ENCODE results near the gene PIP5KL1.

The PIP5KL1 gene

DNA sequence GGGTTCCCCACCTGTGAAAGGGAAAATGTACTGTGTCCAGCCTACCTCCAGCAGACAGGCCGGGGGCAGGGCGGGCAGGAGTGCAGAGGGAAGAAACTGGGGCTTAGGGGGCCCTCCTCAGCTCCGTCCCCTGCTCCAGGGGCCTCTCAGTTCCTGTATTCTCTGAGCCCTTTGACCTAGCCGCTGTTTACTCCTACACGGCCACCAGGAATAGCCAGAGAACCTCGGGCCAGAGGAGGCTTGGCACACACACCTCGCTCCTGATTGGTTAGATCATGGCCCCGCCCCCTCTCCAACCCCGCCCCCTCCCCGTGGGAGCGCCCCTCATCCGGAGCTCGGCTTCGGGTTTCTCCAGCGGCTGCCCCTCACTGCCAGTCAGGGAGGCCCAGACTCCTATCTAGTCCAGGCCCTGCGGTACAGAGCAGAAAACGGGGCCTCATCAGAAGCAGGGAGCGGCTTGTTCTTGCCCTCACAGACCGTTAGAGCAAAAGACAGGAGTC, 33.3 kb downstream of the PIP5KL1 start:
- H3K4me2 ChIP-seq = peak overlapping the region; percentile 89

DNA sequence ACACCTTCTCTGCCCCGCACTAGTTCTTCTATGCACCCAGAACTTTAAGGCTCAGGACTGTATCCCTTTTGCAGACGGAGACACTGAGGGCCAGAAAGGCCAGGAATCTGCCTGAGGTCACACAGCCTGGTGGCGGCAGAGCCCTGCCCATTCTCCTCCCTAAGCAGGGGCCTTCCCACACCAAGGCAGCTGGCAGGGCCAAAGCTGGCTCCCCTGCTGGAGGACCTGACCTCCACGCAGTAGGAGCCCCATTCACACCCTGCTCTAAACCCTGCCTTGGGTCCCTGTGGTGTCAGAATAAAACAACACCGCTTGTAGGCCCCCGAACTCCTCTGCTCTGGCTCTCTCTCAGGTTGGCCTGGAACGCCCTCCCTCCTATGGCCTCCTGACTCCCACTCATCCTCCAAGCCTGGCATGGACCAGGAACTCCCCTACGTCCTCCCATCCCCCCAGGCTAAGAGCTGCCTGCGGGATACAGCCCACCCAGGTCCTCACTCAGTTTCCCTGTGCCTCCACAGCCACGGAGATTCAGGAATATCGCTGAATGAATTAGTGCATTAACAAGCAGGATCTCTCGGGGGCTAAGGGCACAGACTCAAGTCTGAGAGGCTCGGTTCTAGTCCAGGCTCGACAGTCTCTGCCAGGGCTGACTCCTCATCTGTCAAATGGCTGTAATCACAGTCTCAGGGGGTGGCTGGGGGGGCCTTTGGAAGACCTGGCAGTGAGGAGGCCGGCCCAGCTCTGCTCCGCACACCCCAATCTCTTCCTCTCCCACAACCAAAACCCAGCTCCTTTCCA, 34.0 kb downstream of the PIP5KL1 start:
- peaks cover 16% of the 10 kb centered on the region for H3K9me3 ChIP-seq
- no peak for TF ChIP-seq Cebpa-rat (IDR thresholded peaks at IDR 0.05)
- H3K4me3 ChIP-seq = 0 out of 2 replicates have a peak overlapping the region, but pooled peaks have one; percentile 28
- peak overlapping the region; percentile 51 for H3K27ac ChIP-seq
- H3K36me3 ChIP-seq = peaks cover 53% of the 10 kb centered on the region
- peak overlapping the region; percentile 35; the same call in 1 of the 2 replicates for H3K9ac ChIP-seq
- peaks cover 46% of the 10 kb centered on the region for H3K4me1 ChIP-seq
- peak overlapping the region; percentile 89 for H3K4me2 ChIP-seq
- H4K20me1 ChIP-seq = peaks cover 42% of the 10 kb centered on the region
- no peaks in the 10 kb centered on the region for H3K27me3 ChIP-seq

More for the DNA sequence above, 33.3 kb downstream of the PIP5KL1 start:
- Histone ChIP-seq H3K4me1 (peaks cover 52% of the 10 kb centered on the region), H4K20me1 (peaks cover 42% of the 10 kb centered on the region), H3K27me3 (no peaks in the 10 kb centered on the region), H3K4me3 (peak overlapping the region; percentile 84), H3K27ac (peak overlapping the region; percentile 51), H3K9ac (peak overlapping the region; percentile 58), H3K9me3 (peaks cover 16% of the 10 kb centered on the region), H3K36me3 (peaks cover 48% of the 10 kb centered on the region)
- no peak for TF ChIP-seq Cebpa-rat (IDR thresholded peaks at IDR 0.05)

DNA sequence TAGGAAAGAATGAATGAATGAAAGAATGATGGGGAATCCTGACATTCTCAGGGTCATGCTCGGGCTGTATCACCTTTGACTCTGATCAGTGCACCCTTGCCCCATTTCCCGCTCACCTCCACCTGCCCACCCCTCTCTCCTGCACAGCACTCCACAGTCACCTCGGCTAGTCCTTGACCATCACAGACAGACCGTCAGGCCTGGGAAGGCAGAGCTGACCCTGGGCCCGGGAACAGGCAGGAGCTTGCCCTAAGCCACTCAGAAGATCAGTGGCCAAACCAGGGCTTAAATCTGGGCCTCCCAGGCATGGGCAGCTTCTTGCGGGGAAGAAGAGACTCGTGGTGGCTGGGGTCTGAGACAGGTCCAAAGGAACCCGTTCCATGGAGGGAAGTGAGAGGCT, 34.8 kb downstream of the PIP5KL1 start:
- Histone ChIP-seq H3K36me3 (peaks cover 59% of the 10 kb centered on the region), H3K9me3 (peaks cover 16% of the 10 kb centered on the region), H3K27me3 (no peaks in the 10 kb centered on the region), H3K4me2 (no peak overlapping the region), H3K27ac (peak overlapping the region; percentile 51; the same call in 1 of the 2 replicates), H4K20me1 (peaks cover 42% of the 10 kb centered on the region), H3K9ac (no peak overlapping the region), H3K4me3 (no peak overlapping the region), H3K4me1 (peaks cover 38% of the 10 kb centered on the region)
- TF ChIP-seq Cebpa-rat (IDR thresholded peaks at IDR 0.05) = no peak

DNA sequence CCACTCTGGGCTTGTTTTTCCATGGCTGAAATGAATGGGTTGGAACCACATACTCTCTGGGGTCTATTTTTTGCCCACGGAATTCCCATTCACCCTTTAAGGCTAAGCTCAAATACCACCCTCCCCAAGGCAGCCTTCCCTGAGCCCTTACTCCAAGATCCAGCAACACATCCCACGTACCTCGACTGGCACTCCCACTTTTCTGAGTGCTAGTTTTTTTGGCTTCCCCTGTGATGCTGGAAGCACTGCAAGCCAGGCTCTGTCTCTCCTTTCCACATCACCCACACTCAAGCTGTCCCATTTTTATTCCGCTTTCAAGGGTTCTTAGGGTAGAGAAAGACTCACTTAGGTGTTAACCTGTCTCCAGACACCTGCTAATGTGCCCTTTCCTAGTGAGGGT, 37.2 kb downstream of the PIP5KL1 start:
- H3K27me3 ChIP-seq = no peaks in the 10 kb centered on the region
- TF ChIP-seq Cebpa-rat (IDR thresholded peaks at IDR 0.05) = no peak
- no peak overlapping the region for H3K27ac ChIP-seq
- H4K20me1 ChIP-seq = peaks cover 39% of the 10 kb centered on the region
- H3K36me3 ChIP-seq = peaks cover 76% of the 10 kb centered on the region
- H3K4me3 ChIP-seq = no peak overlapping the region
- no peak overlapping the region for H3K9ac ChIP-seq
- peaks cover 16% of the 10 kb centered on the region for H3K9me3 ChIP-seq
- peaks cover 41% of the 10 kb centered on the region for H3K4me1 ChIP-seq
- no peak overlapping the region for H3K4me2 ChIP-seq

DNA sequence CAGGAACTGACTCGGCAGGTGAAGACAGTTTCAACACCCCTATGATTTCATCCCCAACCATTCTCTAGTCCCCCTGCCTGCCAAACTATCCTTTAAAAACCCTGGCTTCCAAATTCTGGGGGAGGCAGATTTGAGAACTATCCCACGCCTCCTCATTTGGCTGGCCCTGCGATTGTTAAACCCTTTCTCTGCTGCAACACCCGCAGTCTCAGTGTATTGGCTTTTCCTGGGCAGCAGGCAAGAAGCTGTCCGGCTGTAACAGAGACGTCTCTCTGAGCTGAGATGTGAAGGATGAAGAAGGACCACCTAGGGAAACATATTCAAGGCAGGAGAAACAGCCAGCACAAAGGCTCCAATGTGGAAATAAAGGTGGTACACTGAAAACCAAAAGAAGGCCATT, 37.7 kb downstream of the PIP5KL1 start:
- H3K27ac ChIP-seq = no peak overlapping the region
- peaks cover 76% of the 10 kb centered on the region for H3K36me3 ChIP-seq
- H3K9ac ChIP-seq = no peak overlapping the region
- H3K4me1 ChIP-seq = peaks cover 41% of the 10 kb centered on the region
- TF ChIP-seq Cebpa-rat (IDR thresholded peaks at IDR 0.05) = no peak
- H4K20me1 ChIP-seq = peaks cover 33% of the 10 kb centered on the region
- H3K4me3 ChIP-seq = no peak overlapping the region
- H3K27me3 ChIP-seq = no peaks in the 10 kb centered on the region
- H3K4me2 ChIP-seq = no peak overlapping the region
- H3K9me3 ChIP-seq = peaks cover 16% of the 10 kb centered on the region

DNA sequence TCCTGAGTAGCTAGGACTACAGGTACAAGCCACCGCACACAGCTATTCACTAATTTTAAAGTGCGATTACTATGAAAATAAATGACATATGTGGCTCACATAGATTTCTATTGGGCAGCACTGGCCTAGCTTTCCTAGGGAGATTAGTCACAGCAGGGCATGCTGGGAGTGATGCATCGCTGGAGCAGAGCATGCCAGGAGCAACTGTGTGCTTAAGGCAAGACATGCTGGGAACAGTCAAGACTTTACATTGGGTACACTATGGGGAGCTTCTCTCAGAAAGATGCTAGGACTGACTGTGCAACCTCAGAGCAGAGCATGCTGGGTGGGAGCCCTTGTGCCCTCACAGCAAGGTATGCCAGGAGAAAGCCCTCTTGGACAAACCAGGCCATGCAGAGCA, 40.5 kb downstream of the PIP5KL1 start:
- no peak overlapping the region for H3K4me3 ChIP-seq
- peaks cover 66% of the 10 kb centered on the region for H3K36me3 ChIP-seq
- peaks cover 53% of the 10 kb centered on the region for H3K4me1 ChIP-seq
- TF ChIP-seq Cebpa-rat (IDR thresholded peaks at IDR 0.05) = no peak
- no peak overlapping the region for H3K27ac ChIP-seq
- no peak overlapping the region for H3K4me2 ChIP-seq
- H3K27me3 ChIP-seq = no peaks in the 10 kb centered on the region
- H4K20me1 ChIP-seq = 0 out of 2 replicates have a peak, but pooled peaks cover 7% of the 10 kb centered on the region
- peaks cover 16% of the 10 kb centered on the region for H3K9me3 ChIP-seq
- H3K9ac ChIP-seq = no peak overlapping the region

DNA sequence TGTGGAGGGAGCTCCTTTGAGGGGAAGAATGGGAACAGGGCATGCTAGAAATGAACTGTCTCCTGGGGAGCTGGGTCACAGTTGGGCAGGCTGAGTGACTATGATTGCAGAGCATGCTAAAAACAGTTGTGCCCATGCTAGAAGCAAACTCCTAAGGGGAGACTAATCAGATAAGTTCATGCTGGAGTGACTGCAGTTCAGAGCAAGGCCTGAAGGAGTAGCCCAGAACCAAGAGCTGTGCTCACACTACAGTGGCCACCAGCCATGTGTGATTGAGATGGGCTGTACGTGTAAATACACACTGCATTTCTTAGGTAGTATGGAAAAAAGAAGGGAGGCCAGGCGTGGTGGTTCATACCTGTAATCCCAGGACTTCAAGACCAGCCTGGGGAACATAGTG, 42.8 kb downstream of the PIP5KL1 start:
- TF ChIP-seq Cebpa-rat (IDR thresholded peaks at IDR 0.05) = no peak
- Histone ChIP-seq H3K4me3 (no peak overlapping the region), H3K36me3 (peaks cover 43% of the 10 kb centered on the region), H3K9me3 (peaks cover 1% of the 10 kb centered on the region; the same call in 1 of the 2 replicates), H3K27me3 (no peaks in the 10 kb centered on the region), H3K4me1 (peaks cover 76% of the 10 kb centered on the region), H3K9ac (peak overlapping the region; percentile 30; the same call in 1 of the 2 replicates), H3K27ac (peak overlapping the region; percentile 88), H3K4me2 (peak overlapping the region; percentile 85), H4K20me1 (no peaks in the 10 kb centered on the region)

DNA sequence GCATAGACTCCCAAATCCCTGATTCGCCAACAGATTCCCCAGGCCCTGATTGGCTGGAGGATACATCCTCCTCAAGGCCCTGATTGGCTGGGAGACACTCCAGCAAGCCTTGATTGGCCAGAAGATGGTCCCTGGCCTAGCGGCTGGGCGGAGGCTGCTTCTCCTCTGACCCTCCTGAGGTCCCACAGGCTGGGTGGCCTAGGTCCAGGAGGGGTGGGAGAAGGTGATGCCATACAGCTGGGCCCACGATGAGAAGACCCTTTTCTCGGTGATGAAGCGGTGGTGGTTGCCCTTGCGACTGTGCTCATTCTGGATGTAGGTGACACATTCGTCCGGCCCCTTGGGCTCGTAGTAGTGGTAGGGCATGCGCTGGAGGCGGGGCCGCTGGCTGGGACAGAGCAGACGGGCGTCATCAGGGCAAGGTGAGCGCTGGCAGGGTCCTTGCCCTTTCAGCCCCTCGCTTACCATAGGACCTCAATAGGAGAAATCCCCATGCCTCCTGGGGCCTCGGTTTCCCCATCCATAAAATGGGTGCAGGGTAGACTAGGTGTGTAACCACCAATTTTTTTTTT, 44.1 kb downstream of the PIP5KL1 start:
- Histone ChIP-seq H3K9ac (peak overlapping the region; percentile 79), H3K27me3 (no peaks in the 10 kb centered on the region), H3K4me1 (peaks cover 88% of the 10 kb centered on the region), H4K20me1 (no peaks in the 10 kb centered on the region), H3K4me3 (peak overlapping the region; percentile 28; the same call in 1 of the 2 replicates), H3K27ac (peak overlapping the region; percentile 88), H3K36me3 (peaks cover 33% of the 10 kb centered on the region), H3K4me2 (peak overlapping the region; percentile 85), H3K9me3 (no peaks in the 10 kb centered on the region)
- TF ChIP-seq Cebpa-rat (IDR thresholded peaks at IDR 0.05) = no peak

DNA sequence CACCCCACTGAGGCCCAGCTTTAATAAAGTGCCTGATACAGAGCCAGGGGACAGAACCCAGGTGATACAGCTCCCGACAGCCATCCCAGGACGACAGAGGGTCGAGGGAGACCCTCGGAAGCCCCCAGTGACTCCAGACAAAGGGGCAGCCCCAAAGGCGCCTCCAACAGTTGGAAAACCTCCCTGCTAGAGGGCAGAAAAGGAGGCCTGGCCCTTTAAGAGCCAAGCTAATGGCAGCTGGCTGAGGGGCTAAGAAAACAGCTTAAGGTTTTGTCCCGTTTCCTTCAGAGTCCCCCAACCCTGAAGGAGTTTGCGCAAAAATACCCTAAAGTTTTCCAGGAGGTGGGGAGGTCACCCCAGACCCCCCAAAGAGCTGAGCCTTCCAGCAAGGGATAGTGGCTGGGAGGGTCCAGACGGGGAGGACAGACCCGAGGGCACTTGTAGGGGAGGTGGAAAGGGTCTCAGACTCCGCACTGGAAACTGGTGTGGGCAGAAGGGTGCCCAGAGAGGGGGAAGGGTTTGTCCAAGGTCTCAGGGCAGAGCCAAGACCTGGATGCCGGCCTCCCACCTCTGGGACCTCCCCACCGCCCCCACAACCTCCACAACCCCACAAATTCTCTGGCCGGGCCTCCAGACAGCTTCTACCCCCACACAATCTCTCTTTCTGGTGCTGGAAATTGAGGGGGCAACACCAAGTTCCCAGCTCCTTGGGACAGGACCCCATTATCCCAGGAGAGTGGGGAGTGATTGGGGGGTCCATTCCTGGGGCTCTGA, 44.9 kb downstream of the PIP5KL1 start:
- peaks cover 25% of the 10 kb centered on the region for H3K36me3 ChIP-seq
- H4K20me1 ChIP-seq = no peaks in the 10 kb centered on the region
- H3K4me2 ChIP-seq = peak overlapping the region; percentile 85
- TF ChIP-seq Cebpa-rat (IDR thresholded peaks at IDR 0.05) = no peak
- H3K4me3 ChIP-seq = peak overlapping the region; percentile 28
- no peaks in the 10 kb centered on the region for H3K27me3 ChIP-seq
- peaks cover 96% of the 10 kb centered on the region for H3K4me1 ChIP-seq
- H3K9me3 ChIP-seq = no peaks in the 10 kb centered on the region
- H3K27ac ChIP-seq = peak overlapping the region; percentile 88
- peak overlapping the region; percentile 79 for H3K9ac ChIP-seq

Data from BLaER1 (cell line).